Activated naive CD8-positive, alpha-beta T cell treated with anti-CD3 and anti-CD28 coated beads, Interleukin-2, amount 50 U/mL, for 24 hours (primary cell): ENCODE results near the gene SFTPA2.
"Not testable (repeated sequence)": the region's sequence is repeated elsewhere in the genome, so short reads cannot be mapped to it uniquely, and the experiment has no call there.

Experiments
- ATAC-seq: fragments of 150-1000 bp; cut with Tn5 transposase; one replicate; pipeline ENCODE4 v1.10.0; 2021
- DNase-seq: peaks from one replicate; pipeline ENCODE4 v3.0.0; 2021
- H3K27ac Mint-ChIP-seq: one replicate; pipeline ENCODE4 v1.8.0; 2021; ENCODE audit warnings: mild to moderate bottlenecking, mixed read lengths
- H3K27me3 Mint-ChIP-seq: one replicate; pipeline ENCODE4 v1.8.0; 2021; ENCODE audit warnings: mixed read lengths
- H3K36me3 Mint-ChIP-seq: one replicate; pipeline ENCODE4 v1.8.0; 2021; ENCODE audit warnings: low read depth, mixed read lengths
- H3K4me1 Mint-ChIP-seq: one replicate; pipeline ENCODE4 v1.8.0; 2021; ENCODE audit warnings: mixed read lengths
- H3K4me3 Mint-ChIP-seq: one replicate; pipeline ENCODE4 v1.8.0; 2021; ENCODE audit warnings: mild to moderate bottlenecking, moderate library complexity, mixed read lengths
- H3K9me3 Mint-ChIP-seq: one replicate; pipeline ENCODE4 v1.8.0; 2021; ENCODE audit warnings: mixed read lengths

The SFTPA2 gene

GRCh38 chr10:79542626-79543025, 17.6 kb downstream of the SFTPA2 start:
- Mint-ChIP-seq H3K4me3 (no peak overlapping the region), H3K27me3 (no peaks in the 10 kb centered on the region), H3K9me3 (no peaks in the 10 kb centered on the region), H3K27ac (no peak overlapping the region), H3K4me1 (peaks cover 1% of the 10 kb centered on the region), H3K36me3 (no peaks in the 10 kb centered on the region)
- DNase-seq, result no peak
- no peak for ATAC-seq

DNA sequence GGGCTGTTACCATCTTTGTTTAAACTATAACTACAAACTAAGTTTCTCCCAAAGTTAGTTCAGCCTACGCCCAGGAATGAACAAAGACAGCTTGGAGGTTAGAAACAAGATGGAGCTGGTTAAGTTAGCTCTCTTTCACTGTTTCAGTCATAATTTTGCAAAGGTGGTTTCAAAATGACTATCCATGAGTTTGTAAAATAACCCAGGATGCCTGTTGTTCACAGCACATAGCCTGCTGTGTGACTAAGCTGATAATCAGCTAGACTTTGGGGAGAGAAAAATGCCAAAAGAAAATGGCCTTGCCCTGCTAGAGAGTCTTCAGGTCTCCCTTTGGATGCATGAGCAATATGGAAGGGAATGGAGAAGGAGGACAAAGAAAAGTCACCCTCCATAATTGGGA, 19.3 kb downstream of the SFTPA2 start:
- not testable (repeated sequence) for H3K4me1 Mint-ChIP-seq, DNase-seq, H3K9me3 Mint-ChIP-seq, H3K27ac Mint-ChIP-seq, H3K36me3 Mint-ChIP-seq, H3K4me3 Mint-ChIP-seq, H3K27me3 Mint-ChIP-seq
- peak; percentile 68 for ATAC-seq

GRCh38 chr10:79538311-79538710, 21.9 kb downstream of the SFTPA2 start:
- not testable (repeated sequence) for H3K4me3 Mint-ChIP-seq, H3K27ac Mint-ChIP-seq, H3K9me3 Mint-ChIP-seq, ATAC-seq, H3K27me3 Mint-ChIP-seq, H3K36me3 Mint-ChIP-seq, H3K4me1 Mint-ChIP-seq, DNase-seq

DNA sequence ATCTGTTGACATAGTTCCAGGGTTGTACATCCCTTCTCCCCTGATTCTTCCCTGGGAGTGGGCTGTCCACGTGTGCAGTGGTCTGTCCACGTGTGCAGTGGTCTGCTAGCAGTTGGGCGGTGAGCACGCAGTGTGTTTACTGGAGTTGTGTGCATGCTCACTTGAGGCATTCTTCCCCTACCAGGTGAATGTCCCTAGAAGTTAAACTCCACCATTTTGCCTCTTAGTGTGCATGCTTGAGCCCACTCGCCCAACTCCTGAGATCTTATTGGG, 26.4 kb downstream of the SFTPA2 start:
- not testable (repeated sequence) for H3K27ac Mint-ChIP-seq, DNase-seq, H3K9me3 Mint-ChIP-seq, ATAC-seq, H3K27me3 Mint-ChIP-seq, H3K4me3 Mint-ChIP-seq, H3K4me1 Mint-ChIP-seq, H3K36me3 Mint-ChIP-seq

DNA sequence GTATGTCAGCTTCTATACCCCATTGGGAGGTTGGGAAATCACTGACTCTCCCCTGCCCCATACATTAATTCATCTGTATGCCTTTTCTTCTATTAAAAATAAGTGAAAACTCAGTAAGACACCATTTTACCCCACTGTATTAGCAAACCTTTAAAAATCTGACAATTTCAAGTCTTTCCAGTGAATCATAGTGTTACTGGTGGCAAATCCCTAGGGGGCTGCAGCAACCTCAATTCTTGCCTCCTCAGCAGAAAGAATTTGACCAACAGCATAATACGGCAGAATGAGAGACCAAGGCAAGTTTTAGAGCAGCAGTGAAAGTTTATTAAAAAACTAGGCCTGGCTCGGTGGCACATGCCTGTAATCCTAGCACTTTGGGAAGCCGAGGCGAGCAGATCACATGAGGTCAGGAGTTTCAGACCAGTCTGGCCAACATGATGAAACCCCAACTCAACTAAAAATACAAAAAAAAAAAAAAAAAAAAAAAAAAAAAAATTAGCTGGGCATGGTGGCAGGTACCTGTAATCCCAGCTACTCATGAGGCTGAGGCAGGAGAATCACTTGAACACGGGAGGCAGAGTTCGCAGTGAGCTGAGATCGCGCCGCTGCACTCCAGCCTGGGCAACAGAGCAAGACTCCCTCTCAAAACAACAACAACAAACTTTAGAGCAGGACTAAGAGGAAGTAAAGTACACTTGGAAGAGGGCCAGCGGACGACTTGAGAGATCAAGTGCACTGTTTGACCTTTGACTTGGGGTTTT, 26.9 kb downstream of the SFTPA2 start:
- ATAC-seq, H3K27me3 Mint-ChIP-seq, H3K27ac Mint-ChIP-seq, H3K36me3 Mint-ChIP-seq, H3K4me1 Mint-ChIP-seq, H3K4me3 Mint-ChIP-seq, H3K9me3 Mint-ChIP-seq, DNase-seq: not testable (repeated sequence)

- H3K36me3 Mint-ChIP-seq, H3K9me3 Mint-ChIP-seq, H3K27me3 Mint-ChIP-seq, H3K27ac Mint-ChIP-seq, DNase-seq, H3K4me1 Mint-ChIP-seq, ATAC-seq, H3K4me3 Mint-ChIP-seq: not testable (repeated sequence)
Observed at GRCh38 chr10:79528261-79528660, 31.9 kb downstream of the SFTPA2 start.

- not testable (repeated sequence) for H3K4me3 Mint-ChIP-seq, H3K27ac Mint-ChIP-seq, ATAC-seq, H3K36me3 Mint-ChIP-seq, H3K4me1 Mint-ChIP-seq, H3K9me3 Mint-ChIP-seq, H3K27me3 Mint-ChIP-seq, DNase-seq
Observed at GRCh38 chr10:79525049-79525710, 35.0 kb downstream of the SFTPA2 start.

DNA sequence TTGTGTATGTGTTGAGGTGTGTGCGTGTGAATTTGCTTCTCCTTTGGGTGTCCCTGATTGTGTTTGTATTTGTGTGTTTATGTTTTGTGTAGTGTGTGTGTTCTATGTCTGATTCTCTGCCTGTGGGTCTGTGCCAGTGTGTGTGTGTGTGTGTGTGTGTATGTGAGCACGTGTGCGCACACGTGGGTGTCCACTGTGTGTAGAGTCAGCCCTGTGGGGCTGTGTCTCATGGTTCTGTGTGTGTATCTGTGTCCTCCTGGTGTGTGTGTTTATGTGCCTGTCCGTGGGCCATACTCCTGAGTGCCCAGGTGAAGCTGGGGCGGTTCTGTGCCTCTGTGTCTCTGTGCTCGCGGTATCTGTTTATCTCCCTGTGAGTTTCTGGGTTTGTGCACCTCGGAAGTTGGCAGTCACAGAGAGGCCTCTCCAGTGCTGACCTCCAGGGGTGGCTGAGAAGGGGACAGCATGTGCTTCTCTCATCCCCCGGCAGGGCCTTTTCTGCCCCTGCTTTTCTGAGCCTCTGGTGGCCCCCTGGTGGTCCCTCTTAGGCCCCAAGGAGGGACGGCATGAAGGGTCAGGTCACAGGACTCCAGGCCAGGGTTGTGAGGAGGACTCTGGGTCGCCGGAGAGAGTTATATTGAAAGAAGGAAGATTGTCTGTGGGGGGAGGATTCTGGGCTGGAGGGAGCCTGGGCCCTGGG, 36.9 kb downstream of the SFTPA2 start:
- ATAC-seq, H3K27ac Mint-ChIP-seq, H3K9me3 Mint-ChIP-seq, H3K27me3 Mint-ChIP-seq, H3K4me1 Mint-ChIP-seq, H3K36me3 Mint-ChIP-seq, DNase-seq, H3K4me3 Mint-ChIP-seq: not testable (repeated sequence)

DNA sequence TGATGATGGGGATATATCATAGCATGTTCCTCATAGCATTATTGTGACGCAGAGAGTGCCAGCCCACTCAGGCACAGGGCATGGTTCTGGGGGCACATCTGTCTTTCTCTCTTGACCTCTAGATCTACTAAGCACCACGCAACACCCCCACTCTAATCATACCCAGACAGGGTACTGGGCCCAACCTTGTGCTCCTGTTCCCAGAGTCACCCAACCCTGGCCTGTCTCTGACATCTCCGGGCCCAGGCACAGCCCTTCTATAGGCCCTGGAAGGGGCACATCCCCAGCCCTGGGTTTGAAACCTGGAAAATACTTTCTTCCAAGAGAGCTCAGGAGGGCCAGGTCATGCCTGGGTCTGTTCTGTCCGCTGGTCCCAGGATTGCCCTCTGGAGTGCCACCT, 37.7 kb downstream of the SFTPA2 start:
- ATAC-seq, result peak; percentile 10
- not testable (repeated sequence) for H3K4me3 Mint-ChIP-seq, H3K4me1 Mint-ChIP-seq, H3K27me3 Mint-ChIP-seq, H3K27ac Mint-ChIP-seq, DNase-seq, H3K9me3 Mint-ChIP-seq, H3K36me3 Mint-ChIP-seq

GRCh38 chr10:79521751-79522150, 38.5 kb downstream of the SFTPA2 start:
- not testable (repeated sequence) for H3K9me3 Mint-ChIP-seq, ATAC-seq, H3K4me1 Mint-ChIP-seq, DNase-seq, H3K36me3 Mint-ChIP-seq, H3K27ac Mint-ChIP-seq, H3K4me3 Mint-ChIP-seq, H3K27me3 Mint-ChIP-seq

- not testable (repeated sequence) for H3K36me3 Mint-ChIP-seq, H3K27me3 Mint-ChIP-seq, H3K4me3 Mint-ChIP-seq, ATAC-seq, DNase-seq, H3K27ac Mint-ChIP-seq, H3K9me3 Mint-ChIP-seq, H3K4me1 Mint-ChIP-seq
Observed at GRCh38 chr10:79517567-79517966, 42.6 kb downstream of the SFTPA2 start.

GRCh38 chr10:79516532-79517205, 43.5 kb downstream of the SFTPA2 start:
- H3K36me3 Mint-ChIP-seq, H3K4me3 Mint-ChIP-seq, H3K27ac Mint-ChIP-seq, ATAC-seq, H3K4me1 Mint-ChIP-seq, H3K27me3 Mint-ChIP-seq, H3K9me3 Mint-ChIP-seq, DNase-seq: not testable (repeated sequence)

- ATAC-seq, result not testable (repeated sequence)
Observed at GRCh38 chr10:79511891-79512583, 48.2 kb downstream of the SFTPA2 start, which contains the start of gene EIF5AL1. TSS of gene EIF5AL1 (plus strand) at chr10:79512533. CDS start at chr10:79512650, 117 bp downstream.

DNA sequence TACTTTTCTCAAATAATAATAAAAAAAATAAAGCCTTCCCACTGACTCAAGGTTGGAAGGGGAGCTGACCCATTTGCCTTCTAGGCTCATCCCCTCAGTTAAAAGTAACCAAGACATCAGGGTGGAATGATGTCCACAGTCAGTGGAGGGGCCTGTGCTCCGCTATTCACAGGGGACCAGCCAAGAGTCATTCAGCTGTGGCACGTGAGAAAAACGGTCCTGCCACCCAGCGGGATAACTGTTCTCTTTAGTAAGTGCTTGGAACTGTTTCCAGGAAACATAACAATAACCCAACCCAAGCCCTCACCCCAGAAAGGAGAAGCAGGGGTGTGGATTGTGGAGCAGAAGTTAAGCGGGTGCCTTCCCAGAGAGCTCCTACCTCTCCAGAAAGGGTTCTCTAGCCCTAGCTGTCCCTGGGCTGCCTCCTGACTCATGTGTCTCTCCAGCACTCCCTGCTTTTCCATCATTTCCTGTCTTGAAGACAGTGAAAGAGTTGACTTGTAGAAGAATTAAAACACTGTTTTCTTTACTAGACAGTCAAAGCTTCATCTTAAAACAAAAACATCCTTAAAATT, 50.2 kb downstream of the SFTPA2 start:
- not testable (repeated sequence) for H3K27ac Mint-ChIP-seq, ATAC-seq

More at GRCh38 chr10:79511891-79512583, 48.2 kb downstream of the SFTPA2 start, which contains the start of gene EIF5AL1:
- not testable (repeated sequence) for DNase-seq, H3K27ac Mint-ChIP-seq, H3K4me3 Mint-ChIP-seq, H3K4me1 Mint-ChIP-seq, H3K9me3 Mint-ChIP-seq, H3K27me3 Mint-ChIP-seq, H3K36me3 Mint-ChIP-seq

More for the DNA sequence above, 50.2 kb downstream of the SFTPA2 start:
- H3K4me1 Mint-ChIP-seq, H3K4me3 Mint-ChIP-seq, DNase-seq, H3K27me3 Mint-ChIP-seq, H3K36me3 Mint-ChIP-seq, H3K9me3 Mint-ChIP-seq: not testable (repeated sequence)
